ENCODE results near the gene DFFA. TPM values are rescaled to one million over a fixed set of nuclear protein-coding genes. Genes with fewer than 3 reads are reported as not detected.
"Not testable (repeated sequence)": the region's sequence is repeated elsewhere in the genome, so short reads cannot be mapped to it uniquely, and the experiment has no call there.

DFFA gene
- total RNA-seq, 1 donor from 2014 or later: 20.8 TPM

DNA sequence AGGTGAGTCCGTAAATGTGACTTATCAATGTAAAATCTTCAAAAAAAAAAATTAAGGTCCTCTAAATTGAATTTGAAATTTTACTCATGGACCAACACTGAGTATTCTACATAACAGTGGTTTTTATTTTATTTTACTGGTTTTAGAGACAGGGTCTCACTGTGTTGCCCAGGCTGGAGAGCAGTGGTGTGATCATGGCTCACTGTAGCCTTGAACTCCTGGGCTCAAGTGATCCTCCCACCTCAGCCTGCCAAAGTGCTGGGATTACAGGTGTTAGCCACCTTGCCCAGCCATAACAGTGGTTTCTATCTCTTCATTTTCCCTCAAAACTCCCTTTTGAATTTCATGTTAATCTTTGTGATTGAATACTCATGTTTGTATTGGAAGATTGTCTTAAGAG is 56.4 kb downstream of the DFFA start:
- DNase-seq; ATAC-seq (ENCODE audit: poor library complexity); intact Hi-C loops (cut with DNase I): not testable (repeated sequence)

DNA sequence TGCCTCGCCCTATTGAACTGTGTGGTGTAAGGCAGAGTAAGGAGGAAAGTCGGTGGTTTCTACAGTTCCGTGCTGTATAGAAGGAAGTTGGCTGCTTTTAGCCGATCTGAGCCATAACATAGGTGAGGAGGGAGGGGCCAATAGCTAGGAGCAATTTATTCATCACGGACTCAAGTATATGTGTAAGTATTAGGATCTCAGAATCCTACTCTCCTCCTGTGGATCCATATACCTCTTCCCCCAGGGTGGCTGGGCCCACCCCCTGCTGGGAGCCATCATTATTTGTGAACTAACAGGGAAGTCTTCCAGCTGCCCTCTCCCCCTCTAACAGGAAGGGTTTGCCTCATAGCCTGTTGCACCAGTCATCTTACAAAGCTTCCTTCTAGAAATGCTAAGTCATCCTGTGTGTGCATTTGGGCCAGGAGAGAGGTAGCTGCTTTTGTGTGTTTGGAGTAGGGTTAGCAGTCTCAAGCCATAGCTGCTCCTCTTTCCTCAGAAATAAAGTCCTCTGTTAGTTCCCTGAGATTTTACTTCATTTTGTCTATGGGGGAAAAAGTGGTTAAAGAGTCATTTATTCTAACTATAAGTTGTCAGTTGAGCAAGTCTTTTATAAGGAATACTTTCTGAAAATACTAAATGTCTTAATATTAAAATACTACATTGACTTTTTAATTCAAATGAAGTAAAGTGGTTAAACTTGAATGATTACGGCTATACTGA is 57.0 kb downstream of the DFFA start:
- DNase-seq: peak; percentile 55
- peak; percentile 73 for ATAC-seq (ENCODE audit: poor library complexity)
- intact Hi-C loops (cut with DNase I): no loop called here

- ATAC-seq (ENCODE audit: poor library complexity) (no peak), DNase-seq (no peak)
- intact Hi-C loops (cut with DNase I): no loop called here
Observed at GRCh38 chr1:10407201-10407600, 65.1 kb downstream of the DFFA start.

Other genes with a start within 250 kb of the DFFA start
- gene PGD, start 73.5 kb downstream of the DFFA start, total RNA-seq: 34.4 TPM
- gene CENPS, start 42.1 kb downstream of the DFFA start, total RNA-seq: 8.7 TPM
- 0.32 TPM for gene CORT, start 22.5 kb downstream of the DFFA start, total RNA-seq
- 18.4 TPM for gene PEX14, start 2.4 kb upstream of the DFFA start, total RNA-seq

Data from Right ventricle myocardium superior (tissue), 1 donor.